ENCODE results near the gene ARID1B. TPM values are rescaled to one million over a fixed set of nuclear protein-coding genes. Genes with fewer than 3 reads are reported as not detected.
A peak's percentile ranks its signal among the peaks of the same experiment; 100 is the strongest.

ARID1B gene
- total and polyA plus RNA-seq, 12 donors, result 11.2 to 63.2 (median 52.2) TPM

- intact Hi-C loops (cut with DNase I), result loop anchor here in 1 of 10 donors (10.0 kb wide), 1 partner anchor 54 kb away; no protein-coding TSS in a partner anchor
- H3K27ac ChIP-seq, result peak overlapping the region in 4 of 10 donors; percentile 8 to 39 (median 26)
Observed at GRCh38 chr6:157221049-157221816, 444.1 kb downstream of the ARID1B start.

GRCh38 chr6:157221817-157222175, 444.6 kb downstream of the ARID1B start:
- ATAC-seq (peak in 2 of 8 donors; percentile 5 to 29), DNase-seq (no peak)
- 89 to 90% methylated on average over 11 of the region's 11 CpGs for WGBS, 2 donors
- Histone ChIP-seq H3K4me1 (peaks cover 0 to 38% (median 18%) of the 10 kb centered on the region in 9 donors), H3K27me3 (no peaks in the 10 kb centered on the region), H3K9me3 (no peaks in the 10 kb centered on the region), H3K27ac (no peak overlapping the region), H3K4me3 (peak overlapping the region in 1 of 10 donors; percentile 56), H3K36me3 (no peaks in the 10 kb centered on the region)
- TF ChIP-seq CTCF (IDR thresholded peaks at IDR 0.05), result no peak
- intact Hi-C loops (cut with DNase I), result loop anchor here in 1 of 10 donors (10.0 kb wide), 1 partner anchor 53 kb away; no protein-coding TSS in a partner anchor

More at GRCh38 chr6:157221049-157221816, 444.1 kb downstream of the ARID1B start:
- H3K4me3 ChIP-seq, result peak overlapping the region in 9 of 10 donors; percentile 20 to 60 (median 50)
- ATAC-seq, result peak; percentile 69 to 86 (median 80)
- peak; percentile 73 to 85 for DNase-seq
- H3K9me3 ChIP-seq, result no peaks in the 10 kb centered on the region
- no peaks in the 10 kb centered on the region for H3K36me3 ChIP-seq
- TF ChIP-seq CTCF (IDR thresholded peaks at IDR 0.05), result peak in 6 of 9 donors; percentile 6 to 61 (median 37)
- WGBS, 2 donors, result 24 to 26% methylated on average over 41 of the region's 41 CpGs
- no peaks in the 10 kb centered on the region for H3K27me3 ChIP-seq
- H3K4me1 ChIP-seq, result peaks cover 0 to 34% (median 17%) of the 10 kb centered on the region in 9 donors

- Histone ChIP-seq H3K36me3 (no peaks in the 10 kb centered on the region), H3K27me3 (no peaks in the 10 kb centered on the region), H3K4me1 (peaks cover 0 to 43% (median 18%) of the 10 kb centered on the region in 9 donors), H3K4me3 (no peak overlapping the region), H3K9me3 (no peaks in the 10 kb centered on the region), H3K27ac (no peak overlapping the region)
- DNase-seq (no peak), ATAC-seq (no peak)
- no peak for TF ChIP-seq CTCF (IDR thresholded peaks at IDR 0.05)
- intact Hi-C loops (cut with DNase I), result loop anchor here in 1 of 10 donors (10.0 kb wide), 1 partner anchor 52 kb away; no protein-coding TSS in a partner anchor
- WGBS, 2 donors, result 92 to 93% methylated on average over 17 of the region's 17 CpGs
Observed at GRCh38 chr6:157222201-157222981, 445.2 kb downstream of the ARID1B start.

- intact Hi-C loops (cut with DNase I), result loop anchor here in 1 of 10 donors (10.0 kb wide), 1 partner anchor 52 kb away; no protein-coding TSS in a partner anchor
- DNase-seq (no peak), ATAC-seq (no peak)
- Histone ChIP-seq H3K9me3 (no peaks in the 10 kb centered on the region), H3K27me3 (no peaks in the 10 kb centered on the region), H3K36me3 (no peaks in the 10 kb centered on the region), H3K27ac (no peak overlapping the region), H3K4me3 (no peak overlapping the region), H3K4me1 (peaks cover 0 to 47% (median 18%) of the 10 kb centered on the region in 9 donors)
- TF ChIP-seq CTCF (IDR thresholded peaks at IDR 0.05), result no peak
- whole genome bisulfite sequencing, 2 donors, result 88 to 91% methylated on average over 11 of the region's 11 CpGs
Observed at GRCh38 chr6:157223021-157223430, 445.8 kb downstream of the ARID1B start.

Measured in heart right ventricle (tissue), 16 donors.